ENCODE measurements around the gene GPC5. TPM values are rescaled to one million over a fixed set of nuclear protein-coding genes. Genes with fewer than 3 reads are reported as not detected.

GPC5 gene
- total RNA-seq, 1 donor from 2014 or later: 10.2 TPM

DNA sequence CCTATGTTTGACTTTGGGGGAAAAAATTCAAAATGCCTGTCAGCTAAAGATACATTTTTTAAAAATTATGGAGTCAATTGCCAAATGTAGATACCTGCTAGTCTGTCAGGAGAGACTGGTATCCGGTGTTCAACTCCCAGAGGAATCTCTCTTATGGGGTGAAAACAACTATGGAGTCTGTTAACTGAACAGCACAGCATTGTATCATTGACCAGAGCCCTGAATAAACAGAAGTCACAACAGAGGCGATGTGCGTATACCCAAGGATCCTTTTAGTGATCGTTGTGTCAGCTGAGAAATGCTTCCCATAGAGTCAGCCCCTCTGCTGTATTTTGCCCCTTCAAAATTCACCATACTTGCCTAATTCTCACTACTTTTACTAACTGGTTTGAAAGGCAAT is 257.3 kb downstream of the GPC5 start:
- Mint-ChIP-seq H3K27me3 (ENCODE audit: unreplicated experiment) (no peaks in the 10 kb centered on the region), H3K4me3 (ENCODE audit: unreplicated experiment) (no peak overlapping the region)
- no peak for TF ChIP-seq CTCF (IDR thresholded peaks at IDR 0.05; ENCODE audit: partially characterized antibody, unreplicated experiment)

GRCh38 chr13:91657283-91657682 is 258.9 kb downstream of the GPC5 start:
- Mint-ChIP-seq H3K4me1 (ENCODE audit: low read depth, unreplicated experiment) (no peaks in the 10 kb centered on the region), H3K9me3 (ENCODE audit: unreplicated experiment) (no peaks in the 10 kb centered on the region), H3K27ac (ENCODE audit: unreplicated experiment) (no peak overlapping the region), H3K36me3 (ENCODE audit: unreplicated experiment) (no peaks in the 10 kb centered on the region), H3K27me3 (ENCODE audit: unreplicated experiment) (no peaks in the 10 kb centered on the region), H3K4me3 (ENCODE audit: unreplicated experiment) (no peak overlapping the region)
- no peak for TF ChIP-seq CTCF (IDR thresholded peaks at IDR 0.05; ENCODE audit: partially characterized antibody, unreplicated experiment)
- DNase-seq: no peak

More for the DNA sequence above, 257.3 kb downstream of the GPC5 start:
- H3K4me1 Mint-ChIP-seq (ENCODE audit: low read depth, unreplicated experiment): no peaks in the 10 kb centered on the region
- H3K27ac Mint-ChIP-seq (ENCODE audit: unreplicated experiment): no peak overlapping the region
- H3K36me3 Mint-ChIP-seq (ENCODE audit: unreplicated experiment): no peaks in the 10 kb centered on the region
- no peak for DNase-seq
- H3K9me3 Mint-ChIP-seq (ENCODE audit: unreplicated experiment): no peaks in the 10 kb centered on the region

GRCh38 chr13:91659256-91660075 is 261.0 kb downstream of the GPC5 start:
- DNase-seq: no peak
- H3K4me3 Mint-ChIP-seq (ENCODE audit: unreplicated experiment): no peak overlapping the region
- H3K9me3 Mint-ChIP-seq (ENCODE audit: unreplicated experiment): no peaks in the 10 kb centered on the region
- H3K27me3 Mint-ChIP-seq (ENCODE audit: unreplicated experiment): no peaks in the 10 kb centered on the region
- H3K27ac Mint-ChIP-seq (ENCODE audit: unreplicated experiment): no peak overlapping the region
- no peaks in the 10 kb centered on the region for H3K4me1 Mint-ChIP-seq (ENCODE audit: low read depth, unreplicated experiment)
- H3K36me3 Mint-ChIP-seq (ENCODE audit: unreplicated experiment): no peaks in the 10 kb centered on the region
- no peak for TF ChIP-seq CTCF (IDR thresholded peaks at IDR 0.05; ENCODE audit: partially characterized antibody, unreplicated experiment)

GRCh38 chr13:91660076-91660415 is 261.6 kb downstream of the GPC5 start:
- no peaks in the 10 kb centered on the region for H3K4me1 Mint-ChIP-seq (ENCODE audit: low read depth, unreplicated experiment)
- no peak for DNase-seq
- TF ChIP-seq CTCF (IDR thresholded peaks at IDR 0.05; ENCODE audit: partially characterized antibody, unreplicated experiment): no peak
- no peaks in the 10 kb centered on the region for H3K36me3 Mint-ChIP-seq (ENCODE audit: unreplicated experiment)
- H3K27ac Mint-ChIP-seq (ENCODE audit: unreplicated experiment): no peak overlapping the region
- H3K27me3 Mint-ChIP-seq (ENCODE audit: unreplicated experiment): no peaks in the 10 kb centered on the region
- no peak overlapping the region for H3K4me3 Mint-ChIP-seq (ENCODE audit: unreplicated experiment)
- H3K9me3 Mint-ChIP-seq (ENCODE audit: unreplicated experiment): no peaks in the 10 kb centered on the region

DNA sequence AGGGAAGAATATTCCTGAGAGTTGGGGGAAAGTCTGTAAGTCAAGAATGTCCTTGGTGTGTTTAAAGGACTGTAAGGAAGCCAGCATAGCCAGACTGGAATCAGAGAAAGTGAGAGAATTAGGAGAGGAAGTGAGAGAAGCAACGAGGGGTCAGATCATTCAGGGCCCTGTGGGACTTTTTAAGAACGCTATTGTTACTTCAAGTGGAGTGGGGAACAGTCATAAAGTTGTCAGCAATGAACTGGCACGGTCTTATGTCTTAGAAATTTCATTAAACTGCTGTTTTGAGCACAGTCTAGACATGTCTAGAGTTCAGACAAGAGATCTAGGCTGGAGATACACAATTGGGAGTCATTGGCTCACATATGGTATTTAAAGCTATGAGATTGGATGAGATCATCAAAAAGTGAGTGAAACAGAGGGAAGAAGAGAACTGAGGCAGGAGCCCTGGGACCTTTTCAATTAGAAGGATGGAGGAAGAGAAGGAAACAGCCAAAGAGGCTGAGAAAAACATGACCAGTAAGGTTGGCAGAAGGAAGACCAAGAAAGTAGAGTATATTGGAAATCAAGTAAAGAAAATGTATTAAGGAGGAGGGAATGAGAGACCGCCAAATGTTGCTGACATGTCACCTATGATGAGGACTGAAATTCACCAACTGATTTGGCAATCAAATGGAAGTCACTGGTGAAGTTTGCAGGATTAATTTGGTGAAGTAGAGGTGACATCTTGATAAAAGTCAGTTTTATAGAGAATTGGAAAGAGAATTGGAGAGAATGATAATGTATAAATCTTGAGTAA is 263.5 kb downstream of the GPC5 start:
- Mint-ChIP-seq H3K36me3 (ENCODE audit: unreplicated experiment) (no peaks in the 10 kb centered on the region), H3K27ac (ENCODE audit: unreplicated experiment) (no peak overlapping the region), H3K4me1 (ENCODE audit: low read depth, unreplicated experiment) (no peaks in the 10 kb centered on the region), H3K27me3 (ENCODE audit: unreplicated experiment) (no peaks in the 10 kb centered on the region), H3K9me3 (ENCODE audit: unreplicated experiment) (no peaks in the 10 kb centered on the region), H3K4me3 (ENCODE audit: unreplicated experiment) (no peak overlapping the region)
- no peak for DNase-seq
- TF ChIP-seq CTCF (IDR thresholded peaks at IDR 0.05; ENCODE audit: partially characterized antibody, unreplicated experiment): no peak

All from glutamatergic neuron (in vitro differentiated cells).